ENCODE measurements around the gene SRRT. TPM values are rescaled to one million over a fixed set of nuclear protein-coding genes. Genes with fewer than 3 reads are reported as not detected.

SRRT gene
- total and polyA plus RNA-seq, 4 donors = 58.5 to 120 (median 78.0) TPM

GRCh38 chr7:100886936-100887515 is 12.1 kb downstream of the SRRT start:
- peaks cover 4 to 38% (median 17%) of the 10 kb centered on the region in 5 donors for H3K4me1 ChIP-seq (ENCODE audit: control insufficient read depth in 5 of 5, insufficient read depth in 5 of 5, low read length in 5 of 5)
- peaks cover 20 to 57% (median 53%) of the 10 kb centered on the region in 4 donors for H3K36me3 ChIP-seq (ENCODE audit: control insufficient read depth in 4 of 4, insufficient read depth in 4 of 4, low read length in 4 of 4)
- no peaks in the 10 kb centered on the region for H3K27me3 ChIP-seq (ENCODE audit: control insufficient read depth in 3 of 3, insufficient read depth in 3 of 3, low read length in 2 of 3)
- ATAC-seq (ENCODE audit: insufficient read depth, low FRiP score) (no peak), DNase-seq (no peak)
- TF ChIP-seq CTCF (IDR thresholded peaks at IDR 0.05; ENCODE audit: control extremely low read depth, extremely low read depth) = no peak
- H3K27ac ChIP-seq (ENCODE audit: low read depth in 1 of 2, low read length in 1 of 2) = peak overlapping the region in 1 of 2 donors; percentile 29
- no peak overlapping the region for H3K4me3 ChIP-seq
- no peaks in the 10 kb centered on the region for H3K9me3 ChIP-seq (ENCODE audit: control insufficient read depth in 4 of 4, insufficient read depth in 3 of 4, low read length in 3 of 4)
- 69 to 79% methylated on average over 25 of the region's 25 CpGs for WGBS, 2 donors
- H3K9ac ChIP-seq (ENCODE audit: insufficient read depth in 1 of 2, low read length in 2 of 2) = no peak overlapping the region

GRCh38 chr7:100887516-100888290 is 12.8 kb downstream of the SRRT start:
- no peak overlapping the region for H3K4me3 ChIP-seq
- no peak for ATAC-seq (ENCODE audit: insufficient read depth, low FRiP score)
- H3K9ac ChIP-seq (ENCODE audit: insufficient read depth in 1 of 2, low read length in 2 of 2) = no peak overlapping the region
- H3K27ac ChIP-seq (ENCODE audit: low read depth in 1 of 2, low read length in 1 of 2) = peak overlapping the region in 1 of 2 donors; percentile 29
- no peaks in the 10 kb centered on the region for H3K27me3 ChIP-seq (ENCODE audit: control insufficient read depth in 3 of 3, insufficient read depth in 3 of 3, low read length in 2 of 3)
- H3K9me3 ChIP-seq (ENCODE audit: control insufficient read depth in 4 of 4, insufficient read depth in 3 of 4, low read length in 3 of 4) = no peaks in the 10 kb centered on the region
- DNase-seq = no peak
- WGBS, 2 donors = 35 to 48% methylated on average over 21 of the region's 21 CpGs
- peaks cover 20 to 52% (median 51%) of the 10 kb centered on the region in 4 donors for H3K36me3 ChIP-seq (ENCODE audit: control insufficient read depth in 4 of 4, insufficient read depth in 4 of 4, low read length in 4 of 4)
- H3K4me1 ChIP-seq (ENCODE audit: control insufficient read depth in 5 of 5, insufficient read depth in 5 of 5, low read length in 5 of 5) = peaks cover 4 to 38% (median 17%) of the 10 kb centered on the region in 5 donors
- TF ChIP-seq CTCF (IDR thresholded peaks at IDR 0.05; ENCODE audit: control extremely low read depth, extremely low read depth) = no peak

DNA sequence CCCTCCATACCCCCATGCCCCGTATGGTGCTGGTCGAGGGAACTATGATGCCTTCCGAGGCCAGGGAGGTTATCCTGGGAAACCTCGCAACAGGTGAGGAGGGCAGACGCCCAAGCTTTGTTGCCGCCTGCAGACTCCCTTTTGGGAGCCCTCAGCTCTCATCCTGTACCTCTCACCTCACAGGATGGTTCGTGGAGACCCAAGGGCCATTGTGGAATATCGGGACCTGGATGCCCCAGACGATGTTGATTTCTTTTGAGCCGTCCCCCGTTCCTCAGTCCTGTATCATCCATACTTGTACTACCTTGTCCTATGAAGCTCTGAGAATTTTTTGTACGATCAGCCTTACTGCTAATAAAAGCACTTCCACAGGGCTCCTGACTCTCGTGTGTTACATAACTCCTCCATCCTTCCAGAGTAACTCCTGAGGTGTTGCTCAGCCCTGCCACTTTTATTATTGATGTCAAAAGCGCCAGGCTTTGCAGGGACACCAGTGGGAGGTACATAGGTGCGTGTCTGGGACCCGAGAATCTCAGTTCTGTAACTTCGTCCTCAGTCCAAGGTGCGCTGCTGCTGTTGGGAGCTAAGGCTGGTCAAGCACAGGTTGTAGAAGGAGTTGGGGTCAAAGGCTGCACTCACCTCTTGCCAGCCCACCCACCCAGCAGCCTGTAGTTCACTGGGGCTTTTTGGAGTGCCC is 13.5 kb downstream of the SRRT start:
- Histone ChIP-seq H3K36me3 (ENCODE audit: control insufficient read depth in 4 of 4, insufficient read depth in 4 of 4, low read length in 4 of 4) (peaks cover 15 to 48% (median 46%) of the 10 kb centered on the region in 4 donors), H3K4me1 (ENCODE audit: control insufficient read depth in 5 of 5, insufficient read depth in 5 of 5, low read length in 5 of 5) (peaks cover 4 to 38% (median 17%) of the 10 kb centered on the region in 5 donors), H3K9me3 (ENCODE audit: control insufficient read depth in 4 of 4, insufficient read depth in 3 of 4, low read length in 3 of 4) (no peaks in the 10 kb centered on the region), H3K4me3 (peak overlapping the region; percentile 73), H3K27ac (ENCODE audit: low read depth in 1 of 2, low read length in 1 of 2) (peak overlapping the region; percentile 73 to 85), H3K9ac (ENCODE audit: insufficient read depth in 1 of 2, low read length in 2 of 2) (no peak overlapping the region), H3K27me3 (ENCODE audit: control insufficient read depth in 3 of 3, insufficient read depth in 3 of 3, low read length in 2 of 3) (no peaks in the 10 kb centered on the region)
- ATAC-seq (ENCODE audit: insufficient read depth, low FRiP score) = no peak
- no peak for TF ChIP-seq CTCF (IDR thresholded peaks at IDR 0.05; ENCODE audit: control extremely low read depth, extremely low read depth)
- DNase-seq = no peak
- 85 to 86% methylated on average over 18 of the region's 18 CpGs for WGBS, 2 donors

Measured in lung (tissue), 12 donors.